ENCODE results near the gene TRAPPC11. TPM values are rescaled to one million over a fixed set of nuclear protein-coding genes. Genes with fewer than 3 reads are reported as not detected.

The TRAPPC11 gene
- total and polyA plus RNA-seq, 2 donors (not counting 1 experiment from before 2014, with no cell fraction given): 36.4 to 46.6 TPM

- Histone ChIP-seq H3K4me3 (replicated peaks in 1 of 4; ENCODE audit: control extremely low read depth in 1 of 4, insufficient read depth in 1 of 4, low read depth in 3 of 4, low read length in 4 of 4) (no peak overlapping the region), H2AFZ (ENCODE audit: low read length) (no peak overlapping the region), H3K4me1 (ENCODE audit: control insufficient read depth, extremely low read depth, insufficient read depth, low read length) (no peaks in the 10 kb centered on the region), H3K79me2 (ENCODE audit: control insufficient read depth, insufficient read depth, low read length) (no peaks in the 10 kb centered on the region), H3K27ac (ENCODE audit: insufficient read depth, low read length) (no peak overlapping the region), H3K27me3 (ENCODE audit: control insufficient read depth, insufficient read depth, low read length) (no peaks in the 10 kb centered on the region), H3K9ac (ENCODE audit: insufficient read depth, low read length) (no peak overlapping the region), H3K9me3 (ENCODE audit: control insufficient read depth, insufficient read depth, low read depth, low read length) (no peaks in the 10 kb centered on the region), H3K4me2 (ENCODE audit: extremely low read depth, insufficient read depth, low read length) (no peak overlapping the region), H4K20me1 (ENCODE audit: control insufficient read depth, extremely low read depth, insufficient read depth, low read length) (no peaks in the 10 kb centered on the region), H3K36me3 (ENCODE audit: control insufficient read depth, insufficient read depth, low read length) (no peaks in the 10 kb centered on the region)
- TF ChIP-seq, protein P1, sequence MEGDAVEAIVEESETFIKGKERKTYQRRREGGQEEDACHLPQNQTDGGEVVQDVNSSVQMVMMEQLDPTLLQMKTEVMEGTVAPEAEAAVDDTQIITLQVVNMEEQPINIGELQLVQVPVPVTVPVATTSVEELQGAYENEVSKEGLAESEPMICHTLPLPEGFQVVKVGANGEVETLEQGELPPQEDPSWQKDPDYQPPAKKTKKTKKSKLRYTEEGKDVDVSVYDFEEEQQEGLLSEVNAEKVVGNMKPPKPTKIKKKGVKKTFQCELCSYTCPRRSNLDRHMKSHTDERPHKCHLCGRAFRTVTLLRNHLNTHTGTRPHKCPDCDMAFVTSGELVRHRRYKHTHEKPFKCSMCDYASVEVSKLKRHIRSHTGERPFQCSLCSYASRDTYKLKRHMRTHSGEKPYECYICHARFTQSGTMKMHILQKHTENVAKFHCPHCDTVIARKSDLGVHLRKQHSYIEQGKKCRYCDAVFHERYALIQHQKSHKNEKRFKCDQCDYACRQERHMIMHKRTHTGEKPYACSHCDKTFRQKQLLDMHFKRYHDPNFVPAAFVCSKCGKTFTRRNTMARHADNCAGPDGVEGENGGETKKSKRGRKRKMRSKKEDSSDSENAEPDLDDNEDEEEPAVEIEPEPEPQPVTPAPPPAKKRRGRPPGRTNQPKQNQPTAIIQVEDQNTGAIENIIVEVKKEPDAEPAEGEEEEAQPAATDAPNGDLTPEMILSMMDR (conservative IDR thresholded peaks at IDR 0.05 in 1 of 2, IDR thresholded peaks at IDR 0.05 in 1 of 2; ENCODE audit: low read depth in 1 of 2, low read length in 2 of 2): no peak
- TF ChIP-seq EZH2 (IDR thresholded peaks at IDR 0.05; ENCODE audit: low read length, missing control alignments): no peak
- DNase-seq (ENCODE audit: low read depth in 2 of 2): no peak
These were observed 79.9 kb downstream of the TRAPPC11 start for GRCh38 chr4:183738961-183739360.

DNA sequence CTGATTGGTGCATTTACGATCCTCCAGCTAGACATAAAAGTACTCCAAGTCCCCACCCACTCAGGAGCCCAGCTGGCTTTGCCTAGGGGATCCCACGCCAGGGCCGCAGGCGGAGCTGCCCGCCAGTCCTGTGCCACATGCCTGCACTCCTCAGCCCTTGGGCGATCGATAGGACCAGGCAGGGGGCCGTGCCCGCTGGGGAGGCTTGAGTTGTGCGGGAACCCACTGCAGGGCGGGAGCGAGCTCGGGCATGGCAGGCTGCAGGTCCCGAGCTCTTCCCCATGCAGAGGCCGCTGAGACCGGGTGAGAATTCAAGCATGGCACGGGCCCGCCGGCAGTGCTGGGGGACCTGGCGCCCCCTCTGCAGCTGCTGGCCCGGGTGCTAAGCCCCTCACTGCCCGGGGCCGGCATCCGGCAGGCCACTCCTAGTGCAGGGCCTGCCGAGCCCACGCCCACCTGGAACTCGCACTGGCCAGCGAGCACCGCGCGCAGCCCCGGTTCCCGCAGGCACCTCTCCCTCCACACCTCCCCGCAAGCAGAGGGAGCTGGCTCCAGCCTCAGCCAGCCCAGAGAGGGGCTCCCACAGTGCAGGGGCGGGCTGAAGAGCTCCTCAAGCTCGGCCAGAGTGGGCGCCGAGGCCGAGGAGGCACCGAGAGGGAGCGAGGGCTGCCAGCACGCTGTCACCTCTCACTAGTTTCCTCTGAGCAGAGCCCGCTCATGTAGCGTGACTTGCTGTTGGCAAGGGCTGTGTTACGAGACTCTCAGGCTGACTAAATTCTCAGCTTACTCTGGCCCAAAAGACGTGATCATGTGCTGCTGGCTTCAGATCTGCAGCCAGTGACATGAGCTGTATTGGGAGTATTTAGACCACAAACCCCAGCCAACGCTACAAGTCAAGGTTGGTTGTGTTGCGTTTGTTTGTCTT is 87.5 kb downstream of the TRAPPC11 start:
- no peaks in the 10 kb centered on the region for H3K4me1 ChIP-seq (ENCODE audit: control insufficient read depth, extremely low read depth, insufficient read depth, low read length)
- H2AFZ ChIP-seq (ENCODE audit: low read length): no peak overlapping the region
- no peaks in the 10 kb centered on the region for H3K79me2 ChIP-seq (ENCODE audit: control insufficient read depth, insufficient read depth, low read length)
- H3K36me3 ChIP-seq (ENCODE audit: control insufficient read depth, insufficient read depth, low read length): no peaks in the 10 kb centered on the region
- DNase-seq (ENCODE audit: low read depth in 2 of 2): no peak
- H3K9me3 ChIP-seq (ENCODE audit: control insufficient read depth, insufficient read depth, low read depth, low read length): no peaks in the 10 kb centered on the region
- H3K9ac ChIP-seq (ENCODE audit: insufficient read depth, low read length): no peak overlapping the region
- no peak overlapping the region for H3K4me2 ChIP-seq (ENCODE audit: extremely low read depth, insufficient read depth, low read length)
- no peak overlapping the region for H3K27ac ChIP-seq (ENCODE audit: insufficient read depth, low read length)
- H4K20me1 ChIP-seq (ENCODE audit: control insufficient read depth, extremely low read depth, insufficient read depth, low read length): no peaks in the 10 kb centered on the region
- TF ChIP-seq, protein P1 (conservative IDR thresholded peaks at IDR 0.05 in 1 of 2, IDR thresholded peaks at IDR 0.05 in 1 of 2; ENCODE audit: low read depth in 1 of 2, low read length in 2 of 2): no peak
- no peak overlapping the region for H3K4me3 ChIP-seq (replicated peaks in 1 of 4; ENCODE audit: control extremely low read depth in 1 of 4, insufficient read depth in 1 of 4, low read depth in 3 of 4, low read length in 4 of 4)
- H3K27me3 ChIP-seq (ENCODE audit: control insufficient read depth, insufficient read depth, low read length): no peaks in the 10 kb centered on the region

GRCh38 chr4:183747380-183747779 is 88.3 kb downstream of the TRAPPC11 start:
- Histone ChIP-seq H3K9ac (ENCODE audit: insufficient read depth, low read length) (no peak overlapping the region), H2AFZ (ENCODE audit: low read length) (no peak overlapping the region), H3K79me2 (ENCODE audit: control insufficient read depth, insufficient read depth, low read length) (no peaks in the 10 kb centered on the region), H3K27ac (ENCODE audit: insufficient read depth, low read length) (no peak overlapping the region), H3K9me3 (ENCODE audit: control insufficient read depth, insufficient read depth, low read depth, low read length) (no peaks in the 10 kb centered on the region), H4K20me1 (ENCODE audit: control insufficient read depth, extremely low read depth, insufficient read depth, low read length) (no peaks in the 10 kb centered on the region), H3K27me3 (ENCODE audit: control insufficient read depth, insufficient read depth, low read length) (no peaks in the 10 kb centered on the region), H3K4me1 (ENCODE audit: control insufficient read depth, extremely low read depth, insufficient read depth, low read length) (no peaks in the 10 kb centered on the region), H3K36me3 (ENCODE audit: control insufficient read depth, insufficient read depth, low read length) (no peaks in the 10 kb centered on the region), H3K4me3 (replicated peaks in 1 of 4; ENCODE audit: control extremely low read depth in 1 of 4, insufficient read depth in 1 of 4, low read depth in 3 of 4, low read length in 4 of 4) (no peak overlapping the region), H3K4me2 (ENCODE audit: extremely low read depth, insufficient read depth, low read length) (no peak overlapping the region)
- TF ChIP-seq, protein P1 (conservative IDR thresholded peaks at IDR 0.05 in 1 of 2, IDR thresholded peaks at IDR 0.05 in 1 of 2; ENCODE audit: low read depth in 1 of 2, low read length in 2 of 2): no peak
- TF ChIP-seq EZH2 (IDR thresholded peaks at IDR 0.05; ENCODE audit: low read length, missing control alignments): no peak
- no peak for DNase-seq (ENCODE audit: low read depth in 2 of 2)

All from fibroblast of lung (primary cell).